GM19397 (cell line): ENCODE data around the gene EIF4G1.
"Not testable (repeated sequence)": the region's sequence is repeated elsewhere in the genome, so short reads cannot be mapped to it uniquely, and the experiment has no call there.

Experiments used
- ATAC-seq: cut with Tn5 transposase; IDR thresholded peaks from one replicate; pipeline ENCODE4 v1.9.1; 2021; ENCODE audit warnings: mild to moderate bottlenecking, moderate library complexity; ENCODE audit not compliant: unreplicated experiment

Gene EIF4G1

GRCh38 chr3:184333190-184333589 lies 18.8 kb downstream of the EIF4G1 start:
- no peak for ATAC-seq

DNA sequence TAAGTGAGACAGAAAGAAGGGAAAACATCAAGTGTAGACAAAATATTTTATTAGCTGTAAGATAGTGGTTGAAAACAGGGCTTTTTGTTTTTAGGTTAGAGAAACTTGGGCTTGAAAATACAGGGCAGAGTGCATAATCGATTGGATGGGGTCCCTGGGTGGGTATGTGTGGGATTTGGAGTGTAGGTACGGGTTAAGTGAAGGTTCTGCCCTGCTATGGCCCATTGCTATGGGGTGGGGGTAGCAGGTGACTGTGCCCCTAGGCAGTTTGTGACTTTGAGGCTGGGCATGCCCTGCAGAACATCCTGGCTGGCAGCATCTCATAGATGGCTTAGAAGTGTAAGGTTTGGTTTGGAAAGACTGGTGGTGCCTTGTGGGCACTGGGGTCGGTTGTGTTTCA lies 19.3 kb downstream of the EIF4G1 start:
- ATAC-seq: no peak

GRCh38 chr3:184334470-184335158 lies 20.2 kb downstream of the EIF4G1 start:
- no peak for ATAC-seq

DNA sequence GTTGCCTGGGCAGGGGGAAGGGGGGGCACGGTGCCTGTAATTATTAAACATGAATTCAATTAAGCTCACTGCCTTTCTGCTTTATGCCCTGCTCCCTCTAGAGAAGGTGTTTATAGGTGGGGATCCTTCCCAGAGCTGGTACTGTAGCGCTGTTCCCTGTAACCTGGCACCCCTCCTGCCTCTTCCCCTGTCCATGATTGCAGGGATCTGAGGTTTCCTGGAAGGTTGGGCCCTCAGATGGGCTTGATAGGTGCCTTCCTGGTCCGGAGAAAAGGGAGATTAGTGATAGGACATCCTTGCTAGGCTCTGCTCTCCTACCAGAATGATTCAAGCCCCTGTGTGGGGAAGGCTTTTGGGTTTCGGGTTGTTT lies 20.9 kb downstream of the EIF4G1 start:
- ATAC-seq: no peak

GRCh38 chr3:184335661-184336546 lies 21.5 kb downstream of the EIF4G1 start:
- peak; percentile 77 for ATAC-seq

GRCh38 chr3:184336547-184337398 lies 22.4 kb downstream of the EIF4G1 start:
- no peak for ATAC-seq

DNA sequence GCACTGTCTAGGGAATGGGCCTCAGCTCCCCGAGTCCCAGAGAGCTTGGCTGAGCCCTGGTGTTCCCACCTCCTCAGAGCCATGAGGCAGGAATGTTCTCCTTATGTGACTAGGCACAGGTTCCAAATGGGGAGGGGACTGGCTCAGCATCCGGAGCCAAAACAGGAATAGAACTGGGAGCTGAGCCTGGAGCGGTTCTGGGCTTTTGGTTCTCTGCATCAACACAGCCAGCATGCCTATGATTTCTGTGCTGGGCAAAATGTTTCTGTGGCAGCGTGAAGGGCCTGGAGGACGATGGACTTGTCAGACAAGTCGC lies 23.0 kb downstream of the EIF4G1 start, which contains the start of gene FAM131A:
FAM131A (plus strand) TSS at position 202 of the 316 bp plus-strand sequence; CDS start at position 233, 31 bp downstream.
- no peak for ATAC-seq

GRCh38 chr3:184337981-184338380 lies 23.6 kb downstream of the EIF4G1 start:
- no peak for ATAC-seq

DNA sequence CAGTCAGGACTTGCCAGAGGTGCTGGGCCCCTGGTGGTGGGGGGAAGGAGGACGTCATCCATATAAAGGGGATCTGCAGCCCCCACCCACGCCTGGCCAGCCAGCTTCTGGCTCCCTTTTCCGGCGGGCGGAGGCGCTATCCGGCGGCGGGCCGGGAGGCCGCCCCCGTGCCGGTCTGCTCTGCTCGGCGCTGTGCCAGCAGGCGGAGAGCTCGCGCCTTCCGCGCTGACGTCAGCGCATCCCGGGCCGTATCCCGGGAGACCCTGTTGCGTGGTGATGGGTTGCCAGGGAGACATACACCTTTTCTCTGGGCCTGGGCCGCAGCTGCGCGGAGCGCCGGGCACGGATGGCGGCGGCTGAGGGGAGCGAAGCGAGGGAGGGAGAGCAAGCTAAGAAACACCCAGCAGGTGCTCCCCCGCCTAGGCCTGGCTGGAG lies 24.1 kb downstream of the EIF4G1 start:
- ATAC-seq: no peak

GRCh38 chr3:184339001-184339400 lies 24.6 kb downstream of the EIF4G1 start:
- no peak for ATAC-seq

GRCh38 chr3:184339451-184340135 lies 25.2 kb downstream of the EIF4G1 start:
- not testable (repeated sequence) for ATAC-seq

DNA sequence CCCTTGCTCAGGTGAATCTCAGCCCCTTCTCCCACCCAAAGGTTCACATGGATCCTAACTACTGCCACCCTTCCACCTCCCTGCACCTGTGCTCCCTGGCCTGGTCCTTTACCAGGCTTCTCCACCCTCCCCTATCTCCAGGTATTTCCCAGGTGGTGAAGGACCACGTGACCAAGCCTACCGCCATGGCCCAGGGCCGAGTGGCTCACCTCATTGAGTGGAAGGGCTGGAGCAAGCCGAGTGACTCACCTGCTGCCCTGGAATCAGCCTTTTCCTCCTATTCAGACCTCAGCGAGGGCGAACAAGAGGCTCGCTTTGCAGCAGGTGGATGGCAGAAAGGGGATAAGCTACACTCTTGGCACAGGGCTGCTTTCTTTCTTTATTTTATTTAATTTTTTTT lies 27.5 kb downstream of the EIF4G1 start:
- ATAC-seq: no peak

DNA sequence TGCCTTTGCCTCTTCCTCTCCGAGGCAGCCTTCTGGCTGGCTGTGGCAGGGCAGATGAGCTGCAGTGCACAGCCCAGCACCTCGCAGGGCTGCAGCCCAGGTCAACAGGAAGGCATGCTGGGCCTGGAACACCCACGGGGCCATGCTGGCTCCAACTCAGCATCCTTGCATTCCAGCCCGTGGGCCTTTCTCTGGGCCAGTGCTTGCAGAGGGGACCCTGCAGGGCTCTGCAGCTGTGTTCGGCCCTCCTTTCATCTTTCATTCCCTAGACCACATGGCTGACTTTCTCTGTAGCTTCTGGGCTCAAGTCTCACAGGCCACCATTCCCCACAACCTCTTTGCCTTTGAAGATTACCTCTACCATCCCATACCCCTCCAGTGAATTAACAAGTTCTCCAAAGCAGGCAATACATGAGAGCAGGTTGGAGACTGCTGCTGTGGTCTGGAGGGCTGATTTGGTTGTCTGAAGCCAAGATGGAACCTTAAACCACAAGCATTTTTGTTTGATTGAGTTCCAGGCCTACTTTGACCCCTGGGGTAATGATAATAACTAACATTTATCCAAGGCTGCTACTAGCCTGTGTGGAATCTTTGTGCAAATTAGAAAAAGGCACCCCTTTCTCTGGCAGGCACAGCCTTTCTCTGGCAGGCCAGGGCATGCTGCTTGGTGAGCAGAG lies 28.9 kb downstream of the EIF4G1 start:
- no peak for ATAC-seq

DNA sequence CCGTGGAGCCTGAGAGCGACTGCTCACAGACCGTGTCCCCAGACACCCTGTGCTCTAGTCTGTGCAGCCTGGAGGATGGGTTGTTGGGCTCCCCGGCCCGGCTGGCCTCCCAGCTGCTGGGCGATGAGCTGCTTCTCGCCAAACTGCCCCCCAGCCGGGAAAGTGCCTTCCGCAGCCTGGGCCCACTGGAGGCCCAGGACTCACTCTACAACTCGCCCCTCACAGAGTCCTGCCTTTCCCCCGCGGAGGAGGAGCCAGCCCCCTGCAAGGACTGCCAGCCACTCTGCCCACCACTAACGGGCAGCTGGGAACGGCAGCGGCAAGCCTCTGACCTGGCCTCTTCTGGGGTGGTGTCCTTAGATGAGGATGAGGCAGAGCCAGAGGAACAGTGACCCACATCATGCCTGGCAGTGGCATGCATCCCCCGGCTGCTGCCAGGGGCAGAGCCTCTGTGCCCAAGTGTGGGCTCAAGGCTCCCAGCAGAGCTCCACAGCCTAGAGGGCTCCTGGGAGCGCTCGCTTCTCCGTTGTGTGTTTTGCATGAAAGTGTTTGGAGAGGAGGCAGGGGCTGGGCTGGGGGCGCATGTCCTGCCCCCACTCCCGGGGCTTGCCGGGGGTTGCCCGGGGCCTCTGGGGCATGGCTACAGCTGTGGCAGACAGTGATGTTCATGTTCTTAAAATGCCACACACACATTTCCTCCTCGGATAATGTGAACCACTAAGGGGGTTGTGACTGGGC lies 30.3 kb downstream of the EIF4G1 start:
- no peak for ATAC-seq

GRCh38 chr3:184345317-184346144 lies 31.1 kb downstream of the EIF4G1 start:
- no peak for ATAC-seq

DNA sequence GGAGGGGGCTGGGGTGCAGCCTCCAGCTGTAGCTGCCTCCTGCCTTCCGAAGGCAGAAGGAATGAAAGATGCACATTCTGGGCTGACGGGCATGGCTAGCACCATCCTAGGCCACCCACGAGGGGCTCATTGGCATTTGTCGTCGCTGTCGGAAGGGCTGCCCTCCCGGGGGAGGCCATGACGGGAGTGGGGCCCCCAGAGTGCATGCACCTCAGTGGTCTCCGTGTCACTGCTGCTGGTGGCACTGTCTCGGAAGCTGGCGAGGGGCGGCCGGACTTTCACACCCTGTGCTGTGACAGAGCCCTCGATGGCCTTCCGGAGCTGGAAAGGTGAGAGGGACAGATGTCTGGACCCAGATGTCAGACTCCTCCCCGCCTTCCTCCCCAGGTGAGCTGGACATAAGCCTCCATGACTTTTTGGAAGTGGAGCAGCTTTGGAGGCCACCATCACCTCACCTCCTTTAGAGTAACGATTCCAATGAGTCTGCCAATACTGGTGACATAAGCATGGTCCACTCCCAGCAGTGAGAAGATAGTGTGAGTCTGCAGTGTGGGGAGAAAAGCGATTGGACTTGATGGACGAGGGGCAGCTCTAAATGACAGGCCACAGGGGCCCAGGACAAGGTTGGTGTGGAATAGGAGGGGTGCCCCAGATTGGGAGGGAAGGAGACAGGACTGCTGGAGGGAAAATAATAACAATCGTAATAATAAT lies 32.2 kb downstream of the EIF4G1 start:
- no peak for ATAC-seq

- no peak for ATAC-seq
Observed at GRCh38 chr3:184347321-184348056, 33.1 kb downstream of the EIF4G1 start.
